ENCODE data around the gene DLG2.

DLG2 gene

GRCh38 chr11:83571302-83571701, 2055.8 kb downstream of the DLG2 start:
- no peak for DNase-seq

GRCh38 chr11:83569134-83569805, 2057.9 kb downstream of the DLG2 start:
- DNase-seq: no peak

- DNase-seq: no peak
These were observed 2058.6 kb downstream of the DLG2 start for GRCh38 chr11:83568516-83568915.

GRCh38 chr11:83566950-83567349, 2060.2 kb downstream of the DLG2 start:
- no peak for DNase-seq

- no peak for DNase-seq
These were observed 2062.3 kb downstream of the DLG2 start for GRCh38 chr11:83564870-83565269.

GRCh38 chr11:83558281-83558680, 2068.9 kb downstream of the DLG2 start:
- DNase-seq: no peak

- DNase-seq: no peak
These were observed 2069.5 kb downstream of the DLG2 start for GRCh38 chr11:83557653-83558052.

- no peak for DNase-seq
These were observed 2072.3 kb downstream of the DLG2 start for GRCh38 chr11:83554876-83555275.

GRCh38 chr11:83549984-83550667, 2077.0 kb downstream of the DLG2 start:
- DNase-seq: no peak

- DNase-seq: no peak
These were observed 2080.8 kb downstream of the DLG2 start for GRCh38 chr11:83546368-83546767.

GRCh38 chr11:83545494-83546260, 2081.5 kb downstream of the DLG2 start:
- DNase-seq: no peak

GRCh38 chr11:83544846-83545245, 2082.3 kb downstream of the DLG2 start:
- no peak for DNase-seq

GRCh38 chr11:83543706-83544439, 2083.3 kb downstream of the DLG2 start:
- DNase-seq: peak; percentile 19

- no peak for DNase-seq
These were observed 2084.3 kb downstream of the DLG2 start for GRCh38 chr11:83542861-83543260.

- DNase-seq: no peak
These were observed 2086.4 kb downstream of the DLG2 start for GRCh38 chr11:83540728-83541127.

GRCh38 chr11:83540112-83540675, 2086.9 kb downstream of the DLG2 start:
- no peak for DNase-seq

- no peak for DNase-seq
These were observed 2088.9 kb downstream of the DLG2 start for GRCh38 chr11:83538286-83538685.

- DNase-seq: no peak
These were observed 2090.0 kb downstream of the DLG2 start for GRCh38 chr11:83537131-83537610.

GRCh38 chr11:83533166-83533565, 2094.0 kb downstream of the DLG2 start:
- no peak for DNase-seq

GRCh38 chr11:83528877-83529276, 2098.3 kb downstream of the DLG2 start:
- DNase-seq: no peak

- DNase-seq: no peak
These were observed 2098.9 kb downstream of the DLG2 start for GRCh38 chr11:83528225-83528624.

- no peak for DNase-seq
These were observed 2103.5 kb downstream of the DLG2 start for GRCh38 chr11:83523676-83524075.

- DNase-seq: no peak
These were observed 2104.2 kb downstream of the DLG2 start for GRCh38 chr11:83522911-83523310.

All from activated CD4-positive, alpha-beta T cell treated with anti-CD3 and anti-CD28 coated beads, Interleukin-2, Interleukin-6, amounts not matched to agents 100 ng/mL and 50 ng/mL, durations not matched to agents 16 hours and 8 hours (primary cell).